Ecto neural progenitor cell (in vitro differentiated cells): ENCODE data around the gene PLPP3.
"Not testable (repeated sequence)": the region's sequence is repeated elsewhere in the genome, so short reads cannot be mapped to it uniquely, and the experiment has no call there.

Experiments used
- DNase-seq: peaks from one replicate; pipeline ENCODE4 v3.0.0-alpha.2; 2018; ENCODE audit warnings: low spot score

Gene PLPP3

GRCh38 chr1:56578963-56579875 is at the start of gene PLPP3:
TSS of gene PLPP3 (minus strand) at chr1:56579563. CDS start at chr1:56579016, 547 bp downstream.
- peak; percentile 88 for DNase-seq

GRCh38 chr1:56627636-56628039 is 48.3 kb upstream of the PLPP3 start:
- DNase-seq, result no peak

GRCh38 chr1:56627019-56627635 is 47.8 kb upstream of the PLPP3 start:
- DNase-seq, result no peak

DNA sequence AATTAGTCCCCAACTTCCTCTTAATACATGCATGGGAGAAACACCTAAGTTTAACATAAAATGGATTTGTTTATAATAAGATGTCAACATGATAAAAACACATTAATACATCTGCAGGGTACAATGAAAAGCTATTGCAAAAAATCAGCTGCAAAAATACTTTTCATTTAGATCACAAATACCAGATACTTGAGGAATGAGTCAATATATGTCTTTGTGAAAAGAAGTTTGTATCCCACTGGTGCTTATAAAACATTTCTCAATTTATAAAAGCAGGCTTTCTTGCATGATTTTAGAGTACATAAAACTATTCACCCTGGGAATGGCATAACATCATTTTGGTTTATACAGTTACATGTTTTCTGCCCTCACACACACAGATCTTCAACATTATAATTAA is 47.2 kb upstream of the PLPP3 start:
- no peak for DNase-seq

DNA sequence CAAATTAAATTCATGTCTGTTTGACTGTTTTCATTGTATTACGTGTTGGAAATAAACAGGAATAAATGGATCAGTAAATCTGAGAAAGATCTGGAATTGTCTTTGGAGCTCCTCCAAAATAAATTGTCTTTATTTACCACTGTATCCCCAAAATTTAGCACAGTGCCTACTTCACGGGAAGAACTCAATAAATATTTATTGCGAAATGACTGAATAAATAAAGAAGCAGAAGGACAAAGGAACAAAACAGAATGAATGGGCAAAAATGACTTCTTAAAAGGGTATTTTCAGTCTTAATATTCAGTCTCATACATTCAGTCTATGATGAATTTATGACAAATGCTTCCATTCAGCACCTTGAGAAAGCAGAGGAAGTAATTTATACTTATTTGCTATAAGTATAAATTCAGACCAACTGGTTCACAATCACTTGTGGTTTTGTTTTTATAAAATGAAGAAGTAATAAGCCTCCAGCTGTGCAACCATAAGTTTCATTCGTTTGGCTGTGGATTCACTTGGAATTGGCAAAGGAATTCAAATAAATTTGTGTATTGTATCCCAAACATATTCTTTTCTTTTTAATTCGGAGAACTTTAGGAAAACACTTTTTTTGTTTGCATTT is 46.6 kb upstream of the PLPP3 start:
- no peak for DNase-seq

DNA sequence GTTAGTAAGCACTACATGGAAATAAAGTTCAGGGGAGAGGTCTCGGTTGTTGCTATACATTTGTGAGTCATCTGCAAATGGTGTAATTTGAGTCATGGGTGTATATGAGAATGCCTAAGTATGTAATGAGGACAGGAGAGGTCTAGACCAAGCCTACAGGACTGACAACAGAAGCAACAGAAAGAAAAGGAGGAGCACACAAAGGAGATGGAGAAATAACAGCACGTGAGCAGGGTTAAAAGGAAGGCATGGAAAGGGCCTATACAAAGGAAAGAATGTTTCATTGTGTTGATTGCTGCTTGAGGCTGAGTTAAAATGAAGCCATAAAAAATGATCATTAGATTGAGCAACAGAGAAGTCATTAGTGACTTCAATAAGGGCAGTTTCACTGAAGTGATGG is 37.8 kb upstream of the PLPP3 start:
- no peak for DNase-seq

GRCh38 chr1:56610770-56611169 is 31.4 kb upstream of the PLPP3 start:
- DNase-seq, result not testable (repeated sequence)

DNA sequence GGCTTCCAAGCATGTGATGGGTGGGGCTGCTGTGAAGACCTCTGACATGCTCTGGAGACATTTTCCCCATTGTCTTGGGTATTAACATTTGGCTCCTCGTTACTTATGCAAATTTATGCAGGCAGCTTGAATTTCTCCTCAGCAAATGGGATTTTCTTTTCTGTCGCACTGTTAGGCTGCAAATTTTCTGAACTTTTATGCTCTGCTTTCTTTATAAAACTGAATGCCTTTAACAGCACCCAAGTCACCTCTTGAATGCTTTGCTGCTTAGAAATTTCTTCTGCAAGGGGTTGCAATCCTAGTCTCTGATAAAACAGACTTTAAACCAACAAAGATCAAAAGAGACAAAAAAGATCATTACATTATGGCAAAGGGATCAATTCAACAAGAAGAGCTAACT is 30.7 kb upstream of the PLPP3 start:
- DNase-seq, result not testable (repeated sequence)

DNA sequence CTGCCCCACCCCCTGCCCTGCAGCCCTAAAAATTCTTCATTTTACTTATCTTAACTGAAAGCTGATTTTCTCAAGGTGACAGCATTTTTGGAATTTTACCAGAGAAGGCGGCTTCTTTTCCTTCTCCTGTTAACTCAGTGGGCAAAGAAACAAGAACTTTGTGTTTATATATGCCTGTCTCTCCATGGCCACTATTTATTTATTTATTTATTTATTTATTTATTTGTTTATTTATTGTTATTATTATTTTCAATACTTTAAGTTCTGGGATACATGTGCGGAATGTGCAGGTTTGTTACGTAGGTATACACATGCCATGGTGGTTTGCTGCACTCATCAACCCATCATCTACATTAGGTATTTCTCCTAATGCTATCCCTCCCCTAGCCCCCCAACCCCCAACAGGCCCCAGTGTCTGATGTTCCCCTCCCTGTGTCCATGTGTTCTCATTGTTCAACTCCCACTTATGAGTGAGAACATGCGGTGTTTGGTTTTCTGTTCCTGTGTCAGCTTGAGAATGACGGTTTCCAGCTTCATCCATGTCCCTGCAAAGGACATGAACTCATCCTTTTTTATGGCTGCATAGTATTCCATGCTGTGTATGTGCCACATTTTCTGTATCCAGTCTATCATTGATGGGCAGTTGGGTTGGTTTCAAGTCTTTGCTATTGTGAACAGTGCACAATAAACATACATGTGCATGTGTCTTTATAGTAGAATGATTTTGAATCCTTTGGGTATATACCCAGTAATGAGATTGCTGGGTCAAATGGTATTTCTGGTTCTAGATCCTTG is 16.2 kb upstream of the PLPP3 start:
- not testable (repeated sequence) for DNase-seq

GRCh38 chr1:56591909-56592308 is 12.5 kb upstream of the PLPP3 start:
- no peak for DNase-seq

DNA sequence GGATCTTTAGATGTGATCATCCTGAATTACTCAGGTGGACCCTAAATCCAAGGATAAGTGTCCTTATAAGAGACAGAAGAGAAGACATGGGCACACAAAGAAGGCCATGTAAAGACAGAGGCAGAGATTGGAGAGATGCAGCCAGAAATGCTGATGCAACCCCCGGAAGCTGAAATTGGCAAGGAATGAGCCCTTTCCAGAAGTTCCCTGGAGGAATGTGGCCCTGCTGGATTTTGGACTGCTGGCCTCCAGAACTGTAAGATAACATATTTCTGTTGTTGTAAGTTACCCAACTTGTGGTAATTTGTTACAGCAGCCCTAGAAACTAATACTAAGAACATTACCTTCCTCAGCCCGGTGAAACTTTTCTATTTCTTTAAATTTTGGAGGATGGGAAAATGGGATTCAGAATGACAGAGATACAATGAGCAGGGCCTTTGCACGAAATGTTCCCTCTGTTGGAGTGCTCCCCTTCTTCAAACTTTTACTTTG is 11.2 kb upstream of the PLPP3 start:
- DNase-seq, result no peak

DNA sequence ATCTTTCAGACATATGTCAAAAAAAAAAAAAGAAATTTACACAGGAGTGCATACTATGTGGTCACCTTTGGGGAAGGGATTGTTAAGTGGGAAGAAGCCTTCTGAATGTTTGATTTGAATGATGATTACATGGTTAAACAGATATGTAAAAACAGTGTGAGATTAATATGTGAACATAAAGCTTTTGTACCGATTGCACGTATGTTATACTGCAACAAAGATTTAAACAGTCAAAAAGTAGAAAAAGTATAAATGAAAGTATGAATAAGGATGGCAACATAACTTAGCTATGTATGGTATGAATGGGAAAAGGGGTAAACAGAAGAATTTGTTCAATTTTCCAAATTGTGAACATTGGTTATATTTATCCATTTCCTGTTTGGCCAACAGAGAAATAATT is 10.0 kb upstream of the PLPP3 start:
- DNase-seq, result no peak

DNA sequence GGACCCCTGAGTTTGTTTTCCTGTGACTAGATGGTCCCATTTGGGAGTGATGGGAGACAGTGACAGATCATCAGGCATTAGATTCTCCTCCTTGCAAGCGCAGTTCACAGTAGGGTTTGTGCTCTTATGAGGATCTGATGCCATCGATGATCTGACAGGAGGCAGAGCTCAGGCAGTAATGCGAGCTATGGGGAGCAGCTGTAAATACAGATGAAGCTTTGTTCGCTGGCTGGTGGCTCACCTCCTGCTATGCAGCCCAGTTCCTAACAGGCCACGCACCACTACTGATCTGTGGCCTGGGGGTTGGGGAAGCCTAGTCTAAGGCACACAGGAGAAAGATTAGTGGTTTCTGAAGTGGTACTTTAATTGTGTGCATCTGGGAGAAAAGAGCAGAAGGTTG is 7.1 kb upstream of the PLPP3 start:
- no peak for DNase-seq

DNA sequence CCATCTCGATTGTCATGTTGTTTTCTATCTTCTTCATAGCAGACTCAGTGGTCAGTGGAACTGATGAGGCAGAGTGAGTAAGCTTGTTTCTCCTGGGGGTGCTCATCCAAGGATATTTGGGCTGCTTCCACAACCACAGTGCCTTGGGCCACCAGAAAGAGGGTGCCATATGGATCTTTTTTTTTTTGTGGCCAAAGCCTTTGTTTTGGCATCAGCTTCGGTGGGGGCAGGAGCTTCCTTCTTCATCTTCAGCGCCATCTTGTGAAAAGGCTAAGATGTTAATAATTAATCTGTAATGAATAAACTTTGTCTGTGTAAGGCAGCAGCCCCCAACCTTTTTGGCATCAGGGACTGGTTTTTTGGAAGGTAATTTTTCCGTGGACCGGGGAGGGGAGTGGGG is 6.6 kb upstream of the PLPP3 start:
- DNase-seq, result no peak

DNA sequence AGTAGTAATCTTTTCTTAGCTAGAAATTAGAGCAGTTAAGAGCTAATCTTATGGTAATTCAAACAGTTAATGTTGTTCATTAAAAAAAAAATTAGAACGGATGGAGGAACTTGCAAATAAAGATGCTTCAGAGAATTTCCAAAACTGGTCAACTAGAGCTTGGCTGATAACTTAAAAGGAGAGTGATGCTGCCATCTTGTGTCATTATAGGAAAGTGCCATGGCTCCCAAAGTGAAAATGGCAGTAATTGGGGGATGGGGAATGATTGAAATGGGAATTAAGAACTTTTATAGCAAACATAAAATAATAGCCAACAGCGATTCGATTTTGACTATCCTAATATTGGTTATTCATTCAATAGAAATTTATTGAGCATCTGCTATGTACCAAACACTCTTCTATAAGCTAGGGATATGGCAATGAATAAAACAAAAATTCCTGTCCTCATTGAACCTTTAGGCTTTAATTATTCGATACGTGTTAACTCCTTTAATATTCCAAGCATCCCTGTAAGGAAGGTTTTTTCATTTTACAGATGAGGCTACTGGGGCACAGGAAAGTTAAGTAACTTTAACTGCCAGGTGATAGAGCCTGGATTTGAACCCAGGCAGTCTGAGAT is 5.7 kb upstream of the PLPP3 start:
- DNase-seq, result no peak

DNA sequence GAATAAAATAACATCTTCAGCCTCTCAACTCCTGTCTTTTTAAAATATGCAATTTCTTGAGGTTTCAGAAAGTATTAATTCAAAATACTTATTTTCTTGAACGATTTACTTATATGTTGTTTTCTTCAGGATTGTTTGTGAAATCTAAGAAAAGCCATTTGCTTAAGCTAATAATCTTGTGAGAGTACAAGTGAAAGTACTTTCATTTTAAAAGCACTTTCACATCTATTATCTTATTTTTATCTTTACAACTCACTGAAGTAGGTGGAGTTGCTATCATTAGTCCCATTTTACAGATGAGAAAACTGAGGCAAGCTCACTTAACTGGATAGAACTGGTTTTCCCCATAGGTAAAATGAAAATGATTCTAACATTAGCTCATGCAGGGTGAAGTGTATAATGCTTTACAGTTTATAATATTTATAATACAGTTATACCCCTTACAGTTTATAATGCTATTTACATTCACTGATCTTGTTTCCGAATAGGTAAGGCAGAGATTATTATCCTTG is 4.7 kb upstream of the PLPP3 start:
- no peak for DNase-seq

DNA sequence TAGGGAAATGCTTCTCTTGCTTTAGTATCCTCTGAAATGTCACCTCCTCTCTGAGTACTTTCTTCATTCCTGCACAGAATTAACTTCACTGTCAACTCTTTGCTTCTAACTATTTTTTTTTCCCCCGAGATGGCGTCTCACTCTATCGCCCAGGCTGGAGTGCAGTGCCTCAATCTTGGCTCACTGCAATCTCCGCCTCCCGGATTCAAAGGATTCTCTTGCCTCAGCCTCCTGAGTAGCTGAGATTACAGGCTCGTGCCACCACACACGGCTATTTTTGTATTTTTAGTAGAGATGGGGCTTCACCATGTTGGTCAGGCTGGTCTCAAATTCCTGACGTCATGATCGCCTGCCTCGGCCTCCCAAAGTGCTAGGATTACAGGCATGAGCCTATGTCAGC is 1.4 kb upstream of the PLPP3 start:
- no peak for DNase-seq

- DNase-seq, result peak; percentile 71
These were observed 1.0 kb downstream of the PLPP3 start for GRCh38 chr1:56578138-56578962.

- no peak for DNase-seq
These were observed 1.8 kb downstream of the PLPP3 start for GRCh38 chr1:56577406-56578137.
